Measurements from ENCODE around the gene PIP4K2C. TPM values are rescaled to one million over a fixed set of nuclear protein-coding genes. Genes with fewer than 3 reads are reported as not detected.

PIP4K2C gene
- polyA plus RNA-seq, 2 of the 4 experiments (the other 2 are of a cell fraction) = 35.3 to 62.9 TPM

GRCh38 chr12:57609781-57610553 is 19.0 kb downstream of the PIP4K2C start:
- ChIA-PET POLR2A (interaction anchor here (0.6 to 0.7 kb wide), 2 partner anchors 10 to 93 kb away, joined by 4 to 7 read pairs; no protein-coding TSS in a partner anchor), CTCF (interaction anchor here (2.8 to 20.9 kb wide), 2 partner anchors 11 to 28 kb away, joined by 10 to 336 read pairs; no protein-coding TSS in a partner anchor)
- ATAC-seq (no peak), DNase-seq (ENCODE audit: low read depth in 1 of 2, low spot score in 1 of 2) (no peak), FAIRE-seq (no peak)
- no peak for TF ChIP-seq CEBPB (IDR thresholded peaks at IDR 0.05)
- no peak for TF ChIP-seq BHLHE40 (IDR thresholded peaks at IDR 0.05; ENCODE audit: low read depth, low read length)
- TF ChIP-seq ELK1 (IDR thresholded peaks at IDR 0.05; ENCODE audit: low read depth, low read length) = no peak
- no peak for TF ChIP-seq CTCF (IDR thresholded peaks at IDR 0.05)
- TF ChIP-seq FOSL2 (IDR thresholded peaks at IDR 0.05) = no peak
- TF ChIP-seq FOSL2 (CRISPR knock-in tag; IDR thresholded peaks at IDR 0.05) = no peak
- TF ChIP-seq, protein P1, sequence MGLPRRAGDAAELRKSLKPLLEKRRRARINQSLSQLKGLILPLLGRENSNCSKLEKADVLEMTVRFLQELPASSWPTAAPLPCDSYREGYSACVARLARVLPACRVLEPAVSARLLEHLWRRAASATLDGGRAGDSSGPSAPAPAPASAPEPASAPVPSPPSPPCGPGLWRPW (IDR thresholded peaks at IDR 0.05) = no peak
- no peaks in the 10 kb centered on the region for H3K9me3 ChIP-seq
- 81% methylated on average over 23 of the region's 34 CpGs for WGBS (ENCODE audit: missing lambda C conversion rate)
- H3K4me2 ChIP-seq = no peak overlapping the region
- H3K4me1 ChIP-seq = peaks cover 17% of the 10 kb centered on the region; the same call in 2 of the 3 replicates
- no peak overlapping the region for H3K27ac ChIP-seq
- H3K4me3 ChIP-seq = no peak overlapping the region

GRCh38 chr12:57610554-57611107 is 19.6 kb downstream of the PIP4K2C start:
- no peak for FAIRE-seq
- H3K4me3 ChIP-seq = peak overlapping the region; percentile 61
- H3K9me3 ChIP-seq = no peaks in the 10 kb centered on the region
- peak overlapping the region; percentile 81 to 95 for H3K27ac ChIP-seq
- CTCF ChIA-PET = interaction anchor here (0.8 to 20.9 kb wide), 5 partner anchors 10 to 29 kb away, joined by 3 to 336 read pairs (median 10); no protein-coding TSS in a partner anchor
- TF ChIP-seq TFCP2L1 (CRISPR knock-in tag; IDR thresholded peaks at IDR 0.05) = no peak
- TF ChIP-seq, protein P2, sequence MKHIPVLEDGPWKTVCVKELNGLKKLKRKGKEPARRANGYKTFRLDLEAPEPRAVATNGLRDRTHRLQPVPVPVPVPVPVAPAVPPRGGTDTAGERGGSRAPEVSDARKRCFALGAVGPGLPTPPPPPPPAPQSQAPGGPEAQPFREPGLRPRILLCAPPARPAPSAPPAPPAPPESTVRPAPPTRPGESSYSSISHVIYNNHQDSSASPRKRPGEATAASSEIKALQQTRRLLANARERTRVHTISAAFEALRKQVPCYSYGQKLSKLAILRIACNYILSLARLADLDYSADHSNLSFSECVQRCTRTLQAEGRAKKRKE (CRISPR knock-in tag; IDR thresholded peaks at IDR 0.05; ENCODE audit: low read depth) = no peak
- no peak for TF ChIP-seq FOSB (CRISPR knock-in tag; IDR thresholded peaks at IDR 0.05)
- no peak for TF ChIP-seq POLR2A (IDR thresholded peaks at IDR 0.05; ENCODE audit: low read length)
- H3K4me1 ChIP-seq = peaks cover 11% of the 10 kb centered on the region; the same call in 2 of the 3 replicates
- no peak for ATAC-seq
- DNase-seq (ENCODE audit: low read depth in 1 of 2, low spot score in 1 of 2) = no peak
- H3K4me2 ChIP-seq = peak overlapping the region; percentile 85
- POLR2A ChIA-PET = interaction anchor here (0.6 to 1.1 kb wide), 2 partner anchors 19 to 83 kb away, joined by 4 to 9 read pairs; partner anchors contain the start of gene PIP4K2C
- WGBS (ENCODE audit: missing lambda C conversion rate) = 75% methylated on average over 29 of the region's 29 CpGs

GRCh38 chr12:57611108-57611826 is 20.3 kb downstream of the PIP4K2C start, which contains the start of gene ARHGEF25:
ARHGEF25 (plus strand) TSS chr12:57611435; CDS start chr12:57611895, 460 bp downstream.
- peak; percentile 81 to 91 for ATAC-seq
- CTCF ChIA-PET = interaction anchor here (0.8 to 20.9 kb wide), 5 partner anchors 9 to 30 kb away, joined by 3 to 336 read pairs (median 10); no protein-coding TSS in a partner anchor
- Histone ChIP-seq H3K4me1 (peaks cover 11% of the 10 kb centered on the region; the same call in 2 of the 3 replicates), H3K4me3 (peak within 1 kb of the TSS; percentile 61), H3K9me3 (no peaks in the 10 kb centered on the region), H3K27ac (peak within 1 kb of the TSS; percentile 81 to 95), H3K4me2 (peak within 1 kb of the TSS; percentile 85)
- FAIRE-seq = no peak
- DNase-seq (ENCODE audit: low read depth in 1 of 2, low spot score in 1 of 2) = peak; percentile 48 to 84
- TF ChIP-seq JUN (IDR thresholded peaks at IDR 0.05) (peak in 1 of 2 experiments; percentile 59; a peak in 2 of 5 replicates), POLR2A (IDR thresholded peaks at IDR 0.05; ENCODE audit: low read length) (peak; percentile 66), PHF8 (IDR thresholded peaks at IDR 0.05; ENCODE audit: borderline replicate concordance, low read depth) (peak; percentile 90), ZSCAN20 (CRISPR knock-in tag; IDR thresholded peaks at IDR 0.05) (no peak), TP53 (CRISPR knock-in tag; IDR thresholded peaks at IDR 0.05) (peak; percentile 40; the same call in 1 of the 2 replicates), NPAS2 (CRISPR knock-in tag; IDR thresholded peaks at IDR 0.05; ENCODE audit: borderline replicate concordance) (no peak), RAD21 (conservative IDR thresholded peaks at IDR 0.05 in 1 of 2, IDR thresholded peaks at IDR 0.05 in 1 of 2) (no peak), NFE2L2 (conservative IDR thresholded peaks at IDR 0.05; ENCODE audit: low read length) (no peak)
- TF ChIP-seq, protein P3, sequence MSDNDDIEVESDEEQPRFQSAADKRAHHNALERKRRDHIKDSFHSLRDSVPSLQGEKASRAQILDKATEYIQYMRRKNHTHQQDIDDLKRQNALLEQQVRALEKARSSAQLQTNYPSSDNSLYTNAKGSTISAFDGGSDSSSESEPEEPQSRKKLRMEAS (IDR thresholded peaks at IDR 0.05) = peak; percentile 76
- TF ChIP-seq, protein P4, sequence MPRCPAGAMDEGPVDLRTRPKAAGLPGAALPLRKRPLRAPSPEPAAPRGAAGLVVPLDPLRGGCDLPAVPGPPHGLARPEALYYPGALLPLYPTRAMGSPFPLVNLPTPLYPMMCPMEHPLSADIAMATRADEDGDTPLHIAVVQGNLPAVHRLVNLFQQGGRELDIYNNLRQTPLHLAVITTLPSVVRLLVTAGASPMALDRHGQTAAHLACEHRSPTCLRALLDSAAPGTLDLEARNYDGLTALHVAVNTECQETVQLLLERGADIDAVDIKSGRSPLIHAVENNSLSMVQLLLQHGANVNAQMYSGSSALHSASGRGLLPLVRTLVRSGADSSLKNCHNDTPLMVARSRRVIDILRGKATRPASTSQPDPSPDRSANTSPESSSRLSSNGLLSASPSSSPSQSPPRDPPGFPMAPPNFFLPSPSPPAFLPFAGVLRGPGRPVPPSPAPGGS (IDR thresholded peaks at IDR 0.05) = 0 out of 3 replicates have a peak, but pooled peaks have one; percentile 34
- POLR2A ChIA-PET = interaction anchor here (0.5 to 1.1 kb wide), 3 partner anchors 18 to 82 kb away, joined by 4 to 9 read pairs (median 4); partner anchors contain the start of gene PIP4K2C
- WGBS (ENCODE audit: missing lambda C conversion rate) = 4% methylated on average over 24 of the region's 55 CpGs

All from A549 (cell line).